GM10248 (cell line): ENCODE measurements around the gene SURF1.

Source experiments
- CTCF ChIA-PET: fragments of 300-600 bp; sonication (Branson Sonifier 250); formaldehyde crosslinking; extraction: SDS; loops from one replicate; lab custom pipeline; 2021; ENCODE audit warnings: antibody characterized with exemption; lab: Yijun Ruan, JAX
- POLR2A ChIA-PET: fragments of 350-650 bp; sonication (Branson Sonifier 250); formaldehyde crosslinking; extraction: SDS; loops from one replicate; lab custom pipeline; 2020; ENCODE audit warnings: antibody characterized with exemption; lab: Yijun Ruan, JAX
- DNase-seq: peaks from one replicate; pipeline ENCODE4 v3.0.0; 2012; ENCODE audit errors: extremely low spot score
- CTCF ChIP-seq: IDR thresholded peaks from 2 replicates; pipeline ENCODE4 v1.5.1; 2012; ENCODE audit warnings: mild to moderate bottlenecking, low read depth; ENCODE audit errors: extremely low read depth, missing control alignments, control extremely low read depth

SURF1 gene

GRCh38 chr9:133344979-133345378, 11.3 kb downstream of the SURF1 start:
- CTCF ChIA-PET = interaction anchor here (1.1 kb wide), 1 partner anchor 15 kb away, joined by 3 read pairs; no protein-coding TSS in a partner anchor
- no peak for TF ChIP-seq CTCF
- POLR2A ChIA-PET = no interaction called here
- no peak for DNase-seq

GRCh38 chr9:133344071-133344470, 12.2 kb downstream of the SURF1 start:
- no peak for TF ChIP-seq CTCF
- ChIA-PET POLR2A (no interaction called here), CTCF (interaction anchor here (1.1 to 1.4 kb wide), 2 partner anchors 11 to 14 kb away, joined by 3 to 4 read pairs; no protein-coding TSS in a partner anchor)
- no peak for DNase-seq

- no peak for DNase-seq
- TF ChIP-seq CTCF = peak; percentile 22
- CTCF ChIA-PET = interaction anchor here (0.9 to 2.5 kb wide), 7 partner anchors 8 to 157 kb away, joined by 3 to 13 read pairs (median 3); no protein-coding TSS in a partner anchor
- POLR2A ChIA-PET = no interaction called here
Measured at GRCh38 chr9:133342570-133342969, 13.7 kb downstream of the SURF1 start.

GRCh38 chr9:133342069-133342406, 14.2 kb downstream of the SURF1 start:
- DNase-seq = no peak
- TF ChIP-seq CTCF = no peak
- CTCF ChIA-PET = interaction anchor here (0.9 to 2.5 kb wide), 6 partner anchors 9 to 156 kb away, joined by 3 to 13 read pairs (median 3); no protein-coding TSS in a partner anchor
- POLR2A ChIA-PET = no interaction called here

GRCh38 chr9:133341369-133342068, 14.8 kb downstream of the SURF1 start:
- no peak for DNase-seq
- POLR2A ChIA-PET = interaction anchor here (0.5 kb wide), 1 partner anchor 23 kb away, joined by 7 read pairs; no protein-coding TSS in a partner anchor
- CTCF ChIA-PET = interaction anchor here (0.9 to 2.5 kb wide), 6 partner anchors 9 to 156 kb away, joined by 3 to 13 read pairs (median 3); no protein-coding TSS in a partner anchor
- TF ChIP-seq CTCF = no peak

- CTCF ChIA-PET = no interaction called here
- POLR2A ChIA-PET = interaction anchor here (0.5 to 1.2 kb wide), 2 partner anchors 24 to 31 kb away, joined by 3 to 7 read pairs; no protein-coding TSS in a partner anchor
- DNase-seq = no peak
- no peak for TF ChIP-seq CTCF
Measured at GRCh38 chr9:133340916-133341315, 15.4 kb downstream of the SURF1 start.
